HL-60 (cell line): ENCODE measurements around the gene ANO6.
"Not testable (repeated sequence)": the region's sequence is repeated elsewhere in the genome, so short reads cannot be mapped to it uniquely, and the experiment has no call there.

Experiments used
- DNase-seq, 2 experiments: peaks; one replicate each; pipeline ENCODE4 v3.0.0-alpha.2; 2010 to 2020; ENCODE audit warnings: low read depth in 1 of 2, low spot score in 1 of 2
- H3K27ac ChIP-seq: fragments of 250-450 bp; sonication (Bioruptor Pico); replicated peaks from 2 replicates; pipeline ENCODE4 v1.5.1; 2020; ENCODE audit warnings: mild to moderate bottlenecking, moderate library complexity
- H3K27me3 ChIP-seq: fragments of 250-450 bp; sonication (Bioruptor Pico); 2 replicates; pipeline ENCODE4 v1.5.1; 2021; ENCODE audit warnings: mild to moderate bottlenecking, moderate library complexity; ENCODE audit not compliant: insufficient read depth, poor library complexity, severe bottlenecking
- H3K4me3 ChIP-seq: replicated peaks from 2 replicates; pipeline ENCODE4 v1.5.1; 2011; ENCODE audit warnings: mild to moderate bottlenecking, control low read depth, low read length; ENCODE audit not compliant: insufficient read depth
- GABPA ChIP-seq: IDR thresholded peaks from 2 replicates; pipeline ENCODE4 v1.6.1; 2012; ENCODE audit warnings: low read depth
- POLR2AphosphoS5 ChIP-seq: IDR thresholded peaks from 2 replicates; pipeline ENCODE4 v1.6.1; 2012; ENCODE audit warnings: low read depth
- SPI1 ChIP-seq: IDR thresholded peaks from 2 replicates; pipeline ENCODE4 v1.6.1; 2012; ENCODE audit warnings: low read depth, mild to moderate bottlenecking, borderline replicate concordance
- long read RNA-seq: library from polyadenylated mRNA; unstranded; transcript quantifications from one replicate; pipeline ENCODE4 v2.0.0, GENCODE V29; 2020
- TF ChIP-seq, protein P1 (sequence below): IDR thresholded peaks from 2 replicates; pipeline ENCODE4 v1.6.1; 2012; ENCODE audit warnings: low read depth; ENCODE audit not compliant: insufficient replicate concordance
- TF ChIP-seq, protein P2 (sequence below): IDR thresholded peaks from one replicate; pipeline ENCODE4 v1.5.1; 2011; ENCODE audit warnings: low read length, control low read depth, inconsistent platforms; ENCODE audit not compliant: insufficient read depth

ANO6 gene, protein sequence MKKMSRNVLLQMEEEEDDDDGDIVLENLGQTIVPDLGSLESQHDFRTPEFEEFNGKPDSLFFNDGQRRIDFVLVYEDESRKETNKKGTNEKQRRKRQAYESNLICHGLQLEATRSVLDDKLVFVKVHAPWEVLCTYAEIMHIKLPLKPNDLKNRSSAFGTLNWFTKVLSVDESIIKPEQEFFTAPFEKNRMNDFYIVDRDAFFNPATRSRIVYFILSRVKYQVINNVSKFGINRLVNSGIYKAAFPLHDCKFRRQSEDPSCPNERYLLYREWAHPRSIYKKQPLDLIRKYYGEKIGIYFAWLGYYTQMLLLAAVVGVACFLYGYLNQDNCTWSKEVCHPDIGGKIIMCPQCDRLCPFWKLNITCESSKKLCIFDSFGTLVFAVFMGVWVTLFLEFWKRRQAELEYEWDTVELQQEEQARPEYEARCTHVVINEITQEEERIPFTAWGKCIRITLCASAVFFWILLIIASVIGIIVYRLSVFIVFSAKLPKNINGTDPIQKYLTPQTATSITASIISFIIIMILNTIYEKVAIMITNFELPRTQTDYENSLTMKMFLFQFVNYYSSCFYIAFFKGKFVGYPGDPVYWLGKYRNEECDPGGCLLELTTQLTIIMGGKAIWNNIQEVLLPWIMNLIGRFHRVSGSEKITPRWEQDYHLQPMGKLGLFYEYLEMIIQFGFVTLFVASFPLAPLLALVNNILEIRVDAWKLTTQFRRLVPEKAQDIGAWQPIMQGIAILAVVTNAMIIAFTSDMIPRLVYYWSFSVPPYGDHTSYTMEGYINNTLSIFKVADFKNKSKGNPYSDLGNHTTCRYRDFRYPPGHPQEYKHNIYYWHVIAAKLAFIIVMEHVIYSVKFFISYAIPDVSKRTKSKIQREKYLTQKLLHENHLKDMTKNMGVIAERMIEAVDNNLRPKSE
- long read RNA-seq, full-length matches to known transcripts = 1 of 34 reads
- long read RNA-seq, partial matches to known transcripts = 19 of 34 reads
- long read RNA-seq, other reads (novel, unspliced or antisense) = 14 of 34 reads

DNA sequence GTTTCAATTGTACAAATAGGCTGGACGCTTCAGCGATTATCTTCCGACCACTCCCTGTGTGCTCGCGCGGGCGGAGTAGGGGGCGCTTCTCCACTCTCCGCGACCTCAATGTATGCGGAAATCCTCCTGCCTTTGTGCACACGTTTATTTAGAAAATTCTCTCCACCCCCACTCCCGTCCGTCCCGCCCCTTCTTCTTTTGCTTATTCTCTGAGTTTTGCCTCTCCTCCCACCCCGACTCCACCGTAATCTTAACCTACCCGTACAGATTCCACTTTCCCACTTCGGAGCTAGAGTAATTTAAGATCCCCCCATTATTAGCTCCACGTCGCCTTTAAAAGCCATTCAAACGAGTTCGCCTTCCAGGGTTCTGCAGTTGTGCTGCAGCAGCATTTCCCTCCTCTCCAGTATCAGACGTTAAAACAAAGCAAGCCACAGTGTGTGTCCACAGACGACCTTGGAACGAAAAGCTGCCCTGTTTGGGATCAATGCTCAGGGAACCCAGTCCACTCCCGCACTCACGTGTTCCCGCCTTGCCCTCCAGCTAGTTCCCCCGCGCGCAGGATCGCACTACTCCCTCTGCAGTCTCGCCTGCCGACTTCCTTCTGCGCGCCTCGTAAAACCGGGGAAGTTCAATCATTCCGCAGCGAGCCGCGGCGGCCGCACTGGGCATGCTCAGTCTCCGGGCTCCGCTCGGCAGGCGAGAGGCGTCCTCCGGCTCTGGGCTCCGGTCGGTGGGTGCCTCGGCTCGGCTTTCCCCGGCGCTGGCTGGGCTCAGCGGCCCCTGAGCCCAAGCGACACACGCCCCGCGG is at the start of gene ANO6:
Gene ANO6 (plus strand): TSS at position 677 of the 811 bp plus-strand sequence. CDS start 227 bp downstream, outside the sequence.
- peak; percentile 81 to 90 for DNase-seq
- Histone ChIP-seq H3K27me3 (no peaks in the 10 kb centered on the region), H3K27ac (peak within 1 kb of the TSS; percentile 91), H3K4me3 (peak within 1 kb of the TSS; percentile 85)
- peak; percentile 91; the same call in 1 of the 2 replicates for TF ChIP-seq POLR2AphosphoS5
- TF ChIP-seq SPI1 = peak; percentile 68; the same call in 1 of the 2 replicates
- TF ChIP-seq, protein P1, sequence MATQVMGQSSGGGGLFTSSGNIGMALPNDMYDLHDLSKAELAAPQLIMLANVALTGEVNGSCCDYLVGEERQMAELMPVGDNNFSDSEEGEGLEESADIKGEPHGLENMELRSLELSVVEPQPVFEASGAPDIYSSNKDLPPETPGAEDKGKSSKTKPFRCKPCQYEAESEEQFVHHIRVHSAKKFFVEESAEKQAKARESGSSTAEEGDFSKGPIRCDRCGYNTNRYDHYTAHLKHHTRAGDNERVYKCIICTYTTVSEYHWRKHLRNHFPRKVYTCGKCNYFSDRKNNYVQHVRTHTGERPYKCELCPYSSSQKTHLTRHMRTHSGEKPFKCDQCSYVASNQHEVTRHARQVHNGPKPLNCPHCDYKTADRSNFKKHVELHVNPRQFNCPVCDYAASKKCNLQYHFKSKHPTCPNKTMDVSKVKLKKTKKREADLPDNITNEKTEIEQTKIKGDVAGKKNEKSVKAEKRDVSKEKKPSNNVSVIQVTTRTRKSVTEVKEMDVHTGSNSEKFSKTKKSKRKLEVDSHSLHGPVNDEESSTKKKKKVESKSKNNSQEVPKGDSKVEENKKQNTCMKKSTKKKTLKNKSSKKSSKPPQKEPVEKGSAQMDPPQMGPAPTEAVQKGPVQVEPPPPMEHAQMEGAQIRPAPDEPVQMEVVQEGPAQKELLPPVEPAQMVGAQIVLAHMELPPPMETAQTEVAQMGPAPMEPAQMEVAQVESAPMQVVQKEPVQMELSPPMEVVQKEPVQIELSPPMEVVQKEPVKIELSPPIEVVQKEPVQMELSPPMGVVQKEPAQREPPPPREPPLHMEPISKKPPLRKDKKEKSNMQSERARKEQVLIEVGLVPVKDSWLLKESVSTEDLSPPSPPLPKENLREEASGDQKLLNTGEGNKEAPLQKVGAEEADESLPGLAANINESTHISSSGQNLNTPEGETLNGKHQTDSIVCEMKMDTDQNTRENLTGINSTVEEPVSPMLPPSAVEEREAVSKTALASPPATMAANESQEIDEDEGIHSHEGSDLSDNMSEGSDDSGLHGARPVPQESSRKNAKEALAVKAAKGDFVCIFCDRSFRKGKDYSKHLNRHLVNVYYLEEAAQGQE = peak; percentile 10
- TF ChIP-seq GABPA = 0 out of 2 replicates have a peak, but pooled peaks have one; percentile 29
- TF ChIP-seq, protein P2, sequence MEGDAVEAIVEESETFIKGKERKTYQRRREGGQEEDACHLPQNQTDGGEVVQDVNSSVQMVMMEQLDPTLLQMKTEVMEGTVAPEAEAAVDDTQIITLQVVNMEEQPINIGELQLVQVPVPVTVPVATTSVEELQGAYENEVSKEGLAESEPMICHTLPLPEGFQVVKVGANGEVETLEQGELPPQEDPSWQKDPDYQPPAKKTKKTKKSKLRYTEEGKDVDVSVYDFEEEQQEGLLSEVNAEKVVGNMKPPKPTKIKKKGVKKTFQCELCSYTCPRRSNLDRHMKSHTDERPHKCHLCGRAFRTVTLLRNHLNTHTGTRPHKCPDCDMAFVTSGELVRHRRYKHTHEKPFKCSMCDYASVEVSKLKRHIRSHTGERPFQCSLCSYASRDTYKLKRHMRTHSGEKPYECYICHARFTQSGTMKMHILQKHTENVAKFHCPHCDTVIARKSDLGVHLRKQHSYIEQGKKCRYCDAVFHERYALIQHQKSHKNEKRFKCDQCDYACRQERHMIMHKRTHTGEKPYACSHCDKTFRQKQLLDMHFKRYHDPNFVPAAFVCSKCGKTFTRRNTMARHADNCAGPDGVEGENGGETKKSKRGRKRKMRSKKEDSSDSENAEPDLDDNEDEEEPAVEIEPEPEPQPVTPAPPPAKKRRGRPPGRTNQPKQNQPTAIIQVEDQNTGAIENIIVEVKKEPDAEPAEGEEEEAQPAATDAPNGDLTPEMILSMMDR = peak; percentile 26

DNA sequence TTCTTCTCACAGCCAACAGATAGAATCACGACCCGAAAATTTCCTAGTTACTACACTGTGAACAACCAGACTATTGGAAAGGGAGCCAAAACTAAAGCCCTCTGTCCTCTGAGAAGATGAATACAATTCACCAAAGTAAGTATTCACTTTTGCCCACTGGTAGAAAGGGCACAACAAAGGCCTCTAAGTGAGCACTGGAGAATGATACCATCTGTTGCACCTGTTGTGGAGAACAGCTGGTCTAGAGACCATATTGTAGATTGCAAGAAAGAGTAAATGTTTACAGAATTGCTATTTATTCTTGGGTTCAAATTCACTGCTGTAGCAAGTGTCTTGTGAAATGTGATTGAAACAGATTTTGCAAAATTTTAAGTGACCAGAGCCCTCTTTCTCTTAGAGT is 46.9 kb upstream of the ANO6 start:
- TF ChIP-seq, protein P1 = no peak
- Histone ChIP-seq H3K4me3 (no peak overlapping the region), H3K27ac (no peak overlapping the region), H3K27me3 (no peaks in the 10 kb centered on the region)
- no peak for DNase-seq

DNA sequence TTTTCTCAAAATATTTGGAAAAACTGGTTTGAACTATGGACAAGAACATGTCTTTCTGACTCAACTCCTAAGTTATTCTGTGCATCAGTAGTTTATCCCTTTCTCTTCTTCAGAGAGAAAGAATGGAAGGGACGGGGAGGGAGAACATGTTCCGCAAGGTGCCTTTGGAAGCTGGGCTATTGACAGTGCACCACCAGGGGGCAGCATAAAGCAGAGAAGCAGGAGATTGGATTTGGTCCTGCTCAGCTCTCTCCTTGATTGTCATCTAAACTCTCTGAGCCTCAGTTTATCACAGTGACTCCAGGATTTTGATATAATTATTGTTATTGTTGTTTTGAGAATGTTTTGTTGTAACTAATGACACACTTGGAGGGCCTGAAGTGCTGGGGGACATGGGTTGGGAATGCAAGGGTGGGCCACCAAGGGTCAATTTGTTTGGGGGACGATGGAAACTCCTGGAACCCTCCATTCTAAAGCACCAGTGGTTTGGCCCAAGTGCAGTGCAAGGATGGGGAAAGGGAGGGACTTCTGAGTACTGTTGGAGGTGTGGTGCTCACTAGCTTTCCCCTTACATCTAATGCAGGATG is 45.3 kb upstream of the ANO6 start:
- Histone ChIP-seq H3K27me3 (no peaks in the 10 kb centered on the region), H3K27ac (no peak overlapping the region), H3K4me3 (no peak overlapping the region)
- peak; percentile 47 to 78 for DNase-seq
- TF ChIP-seq, protein P2 = peak; percentile 90
- TF ChIP-seq POLR2AphosphoS5 = no peak
- TF ChIP-seq SPI1 = no peak
- TF ChIP-seq, protein P1 = no peak
- no peak for TF ChIP-seq GABPA

- not testable (repeated sequence) for H3K4me3 ChIP-seq, H3K27ac ChIP-seq, H3K27me3 ChIP-seq
- DNase-seq = peak in 1 of 2 experiments; percentile 11
Measured at GRCh38 chr12:45173293-45173692, 42.6 kb upstream of the ANO6 start.
